ENCODE results near the gene ARMC10.

DNA sequence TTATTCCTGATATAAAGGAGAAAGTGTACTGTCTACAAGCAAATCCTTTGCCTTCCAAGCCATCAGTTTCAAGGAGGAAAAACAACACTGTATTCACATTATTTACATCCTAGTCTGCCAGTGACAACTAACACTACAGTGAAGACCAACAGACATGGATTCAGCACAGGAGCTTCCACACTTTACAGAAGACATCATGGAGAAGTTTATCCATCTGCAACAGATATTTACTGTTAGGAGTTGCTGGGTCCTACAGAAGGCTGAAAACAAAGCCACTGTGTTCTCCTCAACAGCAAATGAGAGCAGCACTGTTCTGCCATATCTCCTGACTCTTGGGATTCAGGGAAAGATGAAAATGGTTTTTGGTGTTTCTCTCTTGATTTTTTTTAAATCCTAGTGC, 42.1 kb downstream of the ARMC10 start:
- TF ChIP-seq NRF1 (conservative IDR thresholded peaks at IDR 0.05 in 1 of 2, IDR thresholded peaks at IDR 0.05 in 1 of 2) (no peak), NCOA2 (IDR thresholded peaks at IDR 0.05; ENCODE audit: partially characterized antibody in 2 of 2) (no peak), FOXA1 (IDR thresholded peaks at IDR 0.05; ENCODE audit: borderline replicate concordance) (no peak), POLR2AphosphoS5 (IDR thresholded peaks at IDR 0.05; ENCODE audit: control insufficient read depth, insufficient read depth, low read depth, low read length) (no peak)
- TF ChIP-seq, protein P1, sequence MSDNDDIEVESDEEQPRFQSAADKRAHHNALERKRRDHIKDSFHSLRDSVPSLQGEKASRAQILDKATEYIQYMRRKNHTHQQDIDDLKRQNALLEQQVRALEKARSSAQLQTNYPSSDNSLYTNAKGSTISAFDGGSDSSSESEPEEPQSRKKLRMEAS (CRISPR knock-in tag; IDR thresholded peaks at IDR 0.05), result no peak
- TF ChIP-seq, protein P2, sequence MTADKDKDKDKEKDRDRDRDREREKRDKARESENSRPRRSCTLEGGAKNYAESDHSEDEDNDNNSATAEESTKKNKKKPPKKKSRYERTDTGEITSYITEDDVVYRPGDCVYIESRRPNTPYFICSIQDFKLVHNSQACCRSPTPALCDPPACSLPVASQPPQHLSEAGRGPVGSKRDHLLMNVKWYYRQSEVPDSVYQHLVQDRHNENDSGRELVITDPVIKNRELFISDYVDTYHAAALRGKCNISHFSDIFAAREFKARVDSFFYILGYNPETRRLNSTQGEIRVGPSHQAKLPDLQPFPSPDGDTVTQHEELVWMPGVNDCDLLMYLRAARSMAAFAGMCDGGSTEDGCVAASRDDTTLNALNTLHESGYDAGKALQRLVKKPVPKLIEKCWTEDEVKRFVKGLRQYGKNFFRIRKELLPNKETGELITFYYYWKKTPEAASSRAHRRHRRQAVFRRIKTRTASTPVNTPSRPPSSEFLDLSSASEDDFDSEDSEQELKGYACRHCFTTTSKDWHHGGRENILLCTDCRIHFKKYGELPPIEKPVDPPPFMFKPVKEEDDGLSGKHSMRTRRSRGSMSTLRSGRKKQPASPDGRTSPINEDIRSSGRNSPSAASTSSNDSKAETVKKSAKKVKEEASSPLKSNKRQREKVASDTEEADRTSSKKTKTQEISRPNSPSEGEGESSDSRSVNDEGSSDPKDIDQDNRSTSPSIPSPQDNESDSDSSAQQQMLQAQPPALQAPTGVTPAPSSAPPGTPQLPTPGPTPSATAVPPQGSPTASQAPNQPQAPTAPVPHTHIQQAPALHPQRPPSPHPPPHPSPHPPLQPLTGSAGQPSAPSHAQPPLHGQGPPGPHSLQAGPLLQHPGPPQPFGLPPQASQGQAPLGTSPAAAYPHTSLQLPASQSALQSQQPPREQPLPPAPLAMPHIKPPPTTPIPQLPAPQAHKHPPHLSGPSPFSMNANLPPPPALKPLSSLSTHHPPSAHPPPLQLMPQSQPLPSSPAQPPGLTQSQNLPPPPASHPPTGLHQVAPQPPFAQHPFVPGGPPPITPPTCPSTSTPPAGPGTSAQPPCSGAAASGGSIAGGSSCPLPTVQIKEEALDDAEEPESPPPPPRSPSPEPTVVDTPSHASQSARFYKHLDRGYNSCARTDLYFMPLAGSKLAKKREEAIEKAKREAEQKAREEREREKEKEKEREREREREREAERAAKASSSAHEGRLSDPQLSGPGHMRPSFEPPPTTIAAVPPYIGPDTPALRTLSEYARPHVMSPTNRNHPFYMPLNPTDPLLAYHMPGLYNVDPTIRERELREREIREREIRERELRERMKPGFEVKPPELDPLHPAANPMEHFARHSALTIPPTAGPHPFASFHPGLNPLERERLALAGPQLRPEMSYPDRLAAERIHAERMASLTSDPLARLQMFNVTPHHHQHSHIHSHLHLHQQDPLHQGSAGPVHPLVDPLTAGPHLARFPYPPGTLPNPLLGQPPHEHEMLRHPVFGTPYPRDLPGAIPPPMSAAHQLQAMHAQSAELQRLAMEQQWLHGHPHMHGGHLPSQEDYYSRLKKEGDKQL (CRISPR knock-in tag; IDR thresholded peaks at IDR 0.05; ENCODE audit: borderline replicate concordance), result no peak
- TF ChIP-seq, protein P3, sequence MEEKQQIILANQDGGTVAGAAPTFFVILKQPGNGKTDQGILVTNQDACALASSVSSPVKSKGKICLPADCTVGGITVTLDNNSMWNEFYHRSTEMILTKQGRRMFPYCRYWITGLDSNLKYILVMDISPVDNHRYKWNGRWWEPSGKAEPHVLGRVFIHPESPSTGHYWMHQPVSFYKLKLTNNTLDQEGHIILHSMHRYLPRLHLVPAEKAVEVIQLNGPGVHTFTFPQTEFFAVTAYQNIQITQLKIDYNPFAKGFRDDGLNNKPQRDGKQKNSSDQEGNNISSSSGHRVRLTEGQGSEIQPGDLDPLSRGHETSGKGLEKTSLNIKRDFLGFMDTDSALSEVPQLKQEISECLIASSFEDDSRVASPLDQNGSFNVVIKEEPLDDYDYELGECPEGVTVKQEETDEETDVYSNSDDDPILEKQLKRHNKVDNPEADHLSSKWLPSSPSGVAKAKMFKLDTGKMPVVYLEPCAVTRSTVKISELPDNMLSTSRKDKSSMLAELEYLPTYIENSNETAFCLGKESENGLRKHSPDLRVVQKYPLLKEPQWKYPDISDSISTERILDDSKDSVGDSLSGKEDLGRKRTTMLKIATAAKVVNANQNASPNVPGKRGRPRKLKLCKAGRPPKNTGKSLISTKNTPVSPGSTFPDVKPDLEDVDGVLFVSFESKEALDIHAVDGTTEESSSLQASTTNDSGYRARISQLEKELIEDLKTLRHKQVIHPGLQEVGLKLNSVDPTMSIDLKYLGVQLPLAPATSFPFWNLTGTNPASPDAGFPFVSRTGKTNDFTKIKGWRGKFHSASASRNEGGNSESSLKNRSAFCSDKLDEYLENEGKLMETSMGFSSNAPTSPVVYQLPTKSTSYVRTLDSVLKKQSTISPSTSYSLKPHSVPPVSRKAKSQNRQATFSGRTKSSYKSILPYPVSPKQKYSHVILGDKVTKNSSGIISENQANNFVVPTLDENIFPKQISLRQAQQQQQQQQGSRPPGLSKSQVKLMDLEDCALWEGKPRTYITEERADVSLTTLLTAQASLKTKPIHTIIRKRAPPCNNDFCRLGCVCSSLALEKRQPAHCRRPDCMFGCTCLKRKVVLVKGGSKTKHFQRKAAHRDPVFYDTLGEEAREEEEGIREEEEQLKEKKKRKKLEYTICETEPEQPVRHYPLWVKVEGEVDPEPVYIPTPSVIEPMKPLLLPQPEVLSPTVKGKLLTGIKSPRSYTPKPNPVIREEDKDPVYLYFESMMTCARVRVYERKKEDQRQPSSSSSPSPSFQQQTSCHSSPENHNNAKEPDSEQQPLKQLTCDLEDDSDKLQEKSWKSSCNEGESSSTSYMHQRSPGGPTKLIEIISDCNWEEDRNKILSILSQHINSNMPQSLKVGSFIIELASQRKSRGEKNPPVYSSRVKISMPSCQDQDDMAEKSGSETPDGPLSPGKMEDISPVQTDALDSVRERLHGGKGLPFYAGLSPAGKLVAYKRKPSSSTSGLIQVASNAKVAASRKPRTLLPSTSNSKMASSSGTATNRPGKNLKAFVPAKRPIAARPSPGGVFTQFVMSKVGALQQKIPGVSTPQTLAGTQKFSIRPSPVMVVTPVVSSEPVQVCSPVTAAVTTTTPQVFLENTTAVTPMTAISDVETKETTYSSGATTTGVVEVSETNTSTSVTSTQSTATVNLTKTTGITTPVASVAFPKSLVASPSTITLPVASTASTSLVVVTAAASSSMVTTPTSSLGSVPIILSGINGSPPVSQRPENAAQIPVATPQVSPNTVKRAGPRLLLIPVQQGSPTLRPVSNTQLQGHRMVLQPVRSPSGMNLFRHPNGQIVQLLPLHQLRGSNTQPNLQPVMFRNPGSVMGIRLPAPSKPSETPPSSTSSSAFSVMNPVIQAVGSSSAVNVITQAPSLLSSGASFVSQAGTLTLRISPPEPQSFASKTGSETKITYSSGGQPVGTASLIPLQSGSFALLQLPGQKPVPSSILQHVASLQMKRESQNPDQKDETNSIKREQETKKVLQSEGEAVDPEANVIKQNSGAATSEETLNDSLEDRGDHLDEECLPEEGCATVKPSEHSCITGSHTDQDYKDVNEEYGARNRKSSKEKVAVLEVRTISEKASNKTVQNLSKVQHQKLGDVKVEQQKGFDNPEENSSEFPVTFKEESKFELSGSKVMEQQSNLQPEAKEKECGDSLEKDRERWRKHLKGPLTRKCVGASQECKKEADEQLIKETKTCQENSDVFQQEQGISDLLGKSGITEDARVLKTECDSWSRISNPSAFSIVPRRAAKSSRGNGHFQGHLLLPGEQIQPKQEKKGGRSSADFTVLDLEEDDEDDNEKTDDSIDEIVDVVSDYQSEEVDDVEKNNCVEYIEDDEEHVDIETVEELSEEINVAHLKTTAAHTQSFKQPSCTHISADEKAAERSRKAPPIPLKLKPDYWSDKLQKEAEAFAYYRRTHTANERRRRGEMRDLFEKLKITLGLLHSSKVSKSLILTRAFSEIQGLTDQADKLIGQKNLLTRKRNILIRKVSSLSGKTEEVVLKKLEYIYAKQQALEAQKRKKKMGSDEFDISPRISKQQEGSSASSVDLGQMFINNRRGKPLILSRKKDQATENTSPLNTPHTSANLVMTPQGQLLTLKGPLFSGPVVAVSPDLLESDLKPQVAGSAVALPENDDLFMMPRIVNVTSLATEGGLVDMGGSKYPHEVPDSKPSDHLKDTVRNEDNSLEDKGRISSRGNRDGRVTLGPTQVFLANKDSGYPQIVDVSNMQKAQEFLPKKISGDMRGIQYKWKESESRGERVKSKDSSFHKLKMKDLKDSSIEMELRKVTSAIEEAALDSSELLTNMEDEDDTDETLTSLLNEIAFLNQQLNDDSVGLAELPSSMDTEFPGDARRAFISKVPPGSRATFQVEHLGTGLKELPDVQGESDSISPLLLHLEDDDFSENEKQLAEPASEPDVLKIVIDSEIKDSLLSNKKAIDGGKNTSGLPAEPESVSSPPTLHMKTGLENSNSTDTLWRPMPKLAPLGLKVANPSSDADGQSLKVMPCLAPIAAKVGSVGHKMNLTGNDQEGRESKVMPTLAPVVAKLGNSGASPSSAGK (IDR thresholded peaks at IDR 0.05), result no peak

All from K562 (cell line).